ENCODE measurements around the gene SIGLEC7. TPM values are rescaled to one million over a fixed set of nuclear protein-coding genes. Genes with fewer than 3 reads are reported as not detected.

Gene SIGLEC7
- total RNA-seq (2012; rRNA removed) = not detected in 2 replicates

DNA sequence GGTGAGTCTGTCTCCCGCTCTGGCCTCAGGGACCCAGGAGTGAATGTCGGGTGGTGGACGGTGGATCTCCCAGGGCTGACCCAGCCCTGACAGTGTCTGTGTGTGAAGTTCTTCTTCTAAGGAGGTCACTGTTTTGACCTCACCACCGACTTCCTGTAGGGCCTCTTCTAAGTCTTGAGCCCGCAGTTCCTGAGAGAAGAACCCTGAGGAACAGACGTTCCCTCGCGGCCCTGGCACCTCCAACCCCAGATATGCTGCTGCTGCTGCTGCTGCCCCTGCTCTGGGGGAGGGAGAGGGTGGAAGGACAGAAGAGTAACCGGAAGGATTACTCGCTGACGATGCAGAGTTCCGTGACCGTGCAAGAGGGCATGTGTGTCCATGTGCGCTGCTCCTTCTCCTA is at the start of gene SIGLEC7:
SIGLEC7 (plus strand) TSS at position 183 of the 400 bp plus-strand sequence; CDS start at position 252, 69 bp downstream.
- peaks cover 5% of the 10 kb centered on the region for H3K9me3 ChIP-seq (replicated peaks; ENCODE audit: low read length)
- H3K9ac ChIP-seq (ENCODE audit: low read depth, low read length) = no peak within 1 kb of the TSS
- H3K4me2 ChIP-seq (ENCODE audit: low read length) = no peak within 1 kb of the TSS
- H3K27me3 ChIP-seq (ENCODE audit: control insufficient read depth, insufficient read depth, low read length) = no peaks in the 10 kb centered on the region
- H3K4me1 ChIP-seq (ENCODE audit: control insufficient read depth, insufficient read depth, low read length) = no peaks in the 10 kb centered on the region
- H3K36me3 ChIP-seq (ENCODE audit: insufficient read depth, low read length) = no peaks in the 10 kb centered on the region
- H3K4me3 ChIP-seq (ENCODE audit: low read length) = no peak within 1 kb of the TSS

DNA sequence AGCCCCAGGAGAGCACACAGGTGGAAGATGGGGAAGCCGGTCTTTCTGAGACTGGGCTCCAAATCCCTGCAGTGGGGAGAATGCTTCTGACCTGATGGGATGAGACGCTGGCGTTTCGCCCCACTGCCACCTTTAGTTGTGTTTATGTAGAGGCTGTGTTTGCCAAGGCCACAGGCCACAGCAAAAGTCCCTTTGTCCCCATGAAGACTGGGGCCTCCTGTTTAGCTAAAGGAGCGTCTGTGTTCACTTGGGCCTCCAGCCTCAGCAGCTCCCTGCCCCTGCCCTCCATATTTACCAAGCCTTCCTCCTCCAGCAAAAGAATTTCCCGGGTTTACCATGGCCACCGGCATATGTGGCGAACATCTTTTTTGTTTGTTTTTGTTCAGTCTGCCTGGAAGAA is 49.0 kb upstream of the SIGLEC7 start:
- Histone ChIP-seq H3K4me2 (ENCODE audit: low read length) (no peak overlapping the region), H3K9ac (ENCODE audit: low read depth, low read length) (no peak overlapping the region), H3K9me3 (replicated peaks; ENCODE audit: low read length) (no peaks in the 10 kb centered on the region), H3K4me3 (ENCODE audit: low read length) (no peak overlapping the region), H3K36me3 (ENCODE audit: insufficient read depth, low read length) (peaks cover 4% of the 10 kb centered on the region), H3K27me3 (ENCODE audit: control insufficient read depth, insufficient read depth, low read length) (no peaks in the 10 kb centered on the region), H3K4me1 (ENCODE audit: control insufficient read depth, insufficient read depth, low read length) (no peaks in the 10 kb centered on the region)

DNA sequence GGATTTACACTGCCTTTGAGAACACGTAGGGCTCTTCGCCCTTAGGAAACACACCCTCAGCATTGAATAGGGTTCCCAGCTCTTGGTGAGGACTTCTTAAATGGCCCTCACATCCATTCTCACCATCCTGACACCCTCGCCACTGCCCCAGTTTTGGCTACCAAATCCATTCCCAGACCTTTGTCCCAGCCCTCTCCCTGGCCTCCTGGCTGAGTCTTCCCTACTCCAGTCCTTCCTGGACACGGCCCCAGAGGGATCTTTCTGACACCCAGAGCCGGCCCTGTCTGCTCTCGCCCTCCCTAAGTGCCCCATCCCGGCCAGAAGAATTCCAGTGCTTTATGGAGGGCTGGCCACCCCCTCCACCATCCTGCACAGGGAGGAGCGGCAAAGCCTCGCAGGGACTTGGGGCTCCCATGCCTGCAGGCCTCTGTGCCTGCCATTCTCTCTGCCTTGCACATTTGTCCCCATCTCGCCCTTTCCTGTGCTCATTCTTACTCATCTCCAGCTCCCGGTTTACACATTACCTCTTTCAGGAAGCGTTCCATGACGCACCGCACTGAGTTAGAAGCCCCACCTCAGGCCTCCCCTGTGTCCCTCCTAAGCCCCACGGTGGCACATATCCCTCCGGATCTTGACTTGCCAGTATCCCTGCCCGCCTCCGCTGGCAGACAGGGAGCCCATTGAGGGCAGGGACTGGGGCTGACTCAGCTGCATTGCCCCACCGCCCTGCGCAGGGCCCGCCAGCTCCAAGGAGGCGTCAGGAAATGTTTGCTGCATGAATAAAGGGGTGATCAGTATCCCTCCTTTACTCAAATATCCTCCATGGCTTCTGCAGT is 48.4 kb upstream of the SIGLEC7 start:
- no peaks in the 10 kb centered on the region for H3K4me1 ChIP-seq (ENCODE audit: control insufficient read depth, insufficient read depth, low read length)
- H3K36me3 ChIP-seq (ENCODE audit: insufficient read depth, low read length) = peaks cover 4% of the 10 kb centered on the region
- H3K9me3 ChIP-seq (replicated peaks; ENCODE audit: low read length) = no peaks in the 10 kb centered on the region
- H3K27me3 ChIP-seq (ENCODE audit: control insufficient read depth, insufficient read depth, low read length) = no peaks in the 10 kb centered on the region
- H3K4me2 ChIP-seq (ENCODE audit: low read length) = no peak overlapping the region
- no peak overlapping the region for H3K9ac ChIP-seq (ENCODE audit: low read depth, low read length)
- H3K4me3 ChIP-seq (ENCODE audit: low read length) = no peak overlapping the region

DNA sequence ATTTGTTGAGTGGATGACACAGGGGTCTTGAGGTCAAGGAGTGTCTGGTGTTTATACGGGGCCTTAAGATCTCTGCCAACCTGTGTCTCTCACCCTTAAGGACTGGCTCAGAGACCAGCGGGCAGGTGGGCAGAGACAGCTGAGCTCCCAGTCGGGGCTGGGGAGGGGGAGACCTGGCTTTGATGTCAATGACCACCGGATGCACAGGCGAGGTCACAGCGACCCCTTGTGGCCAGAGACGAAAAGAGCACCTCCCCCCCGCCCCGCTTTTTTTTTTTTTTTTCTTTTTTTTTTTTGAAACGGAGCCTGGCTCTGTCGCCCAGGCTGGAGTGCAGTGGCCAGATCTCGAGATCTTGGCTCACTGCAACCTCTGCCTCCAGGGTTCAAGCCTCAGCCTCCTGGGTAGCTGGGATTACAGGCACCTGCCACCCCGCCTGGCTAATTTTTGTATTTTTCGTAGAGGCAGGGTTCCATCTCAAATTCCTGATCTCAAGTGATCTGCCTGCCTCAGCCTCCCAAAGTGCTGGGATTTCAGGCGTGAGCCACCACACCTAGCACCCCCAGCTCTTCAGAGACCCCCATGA is 47.3 kb upstream of the SIGLEC7 start:
- H3K9me3 ChIP-seq (replicated peaks; ENCODE audit: low read length) = no peaks in the 10 kb centered on the region
- H3K4me3 ChIP-seq (ENCODE audit: low read length) = no peak overlapping the region
- no peak overlapping the region for H3K4me2 ChIP-seq (ENCODE audit: low read length)
- peaks cover 12% of the 10 kb centered on the region for H3K36me3 ChIP-seq (ENCODE audit: insufficient read depth, low read length)
- H3K4me1 ChIP-seq (ENCODE audit: control insufficient read depth, insufficient read depth, low read length) = no peaks in the 10 kb centered on the region
- H3K9ac ChIP-seq (ENCODE audit: low read depth, low read length) = no peak overlapping the region
- H3K27me3 ChIP-seq (ENCODE audit: control insufficient read depth, insufficient read depth, low read length) = no peaks in the 10 kb centered on the region

DNA sequence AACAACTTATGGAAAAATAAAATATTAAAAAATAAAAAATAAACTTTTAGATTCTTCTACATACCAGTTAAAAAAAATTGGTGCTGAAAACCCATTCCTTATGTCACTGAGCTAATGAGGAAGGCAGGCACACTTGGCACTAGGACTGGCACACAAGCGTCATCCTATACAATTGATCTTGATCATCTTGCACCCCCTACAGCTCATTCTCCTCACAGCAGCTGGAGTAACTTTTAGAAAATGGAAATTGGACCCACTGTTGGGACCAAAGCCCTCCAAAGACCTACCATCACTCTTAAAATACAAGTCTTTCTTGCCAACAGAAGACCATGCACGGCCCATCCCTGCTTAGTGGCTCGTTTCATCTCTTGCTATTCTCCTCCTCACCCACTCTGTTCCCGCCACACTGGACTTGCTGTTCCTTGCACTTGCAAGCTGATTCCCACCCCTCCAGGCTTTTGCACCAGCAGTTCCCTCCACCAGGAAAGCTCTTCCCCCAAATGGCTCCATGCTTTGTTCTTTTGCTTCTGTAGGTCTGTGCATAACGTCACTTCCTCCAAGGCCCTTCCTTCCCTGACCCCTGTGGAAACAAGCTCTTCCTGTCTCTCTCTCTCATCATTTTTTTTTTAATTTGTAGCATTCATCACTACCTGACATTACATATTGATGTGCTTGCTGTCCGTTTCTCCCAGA is 45.5 kb upstream of the SIGLEC7 start:
- Histone ChIP-seq H3K9ac (ENCODE audit: low read depth, low read length) (no peak overlapping the region), H3K36me3 (ENCODE audit: insufficient read depth, low read length) (peaks cover 13% of the 10 kb centered on the region), H3K4me1 (ENCODE audit: control insufficient read depth, insufficient read depth, low read length) (no peaks in the 10 kb centered on the region), H3K9me3 (replicated peaks; ENCODE audit: low read length) (no peaks in the 10 kb centered on the region), H3K4me2 (ENCODE audit: low read length) (no peak overlapping the region), H3K4me3 (ENCODE audit: low read length) (no peak overlapping the region), H3K27me3 (ENCODE audit: control insufficient read depth, insufficient read depth, low read length) (no peaks in the 10 kb centered on the region)

DNA sequence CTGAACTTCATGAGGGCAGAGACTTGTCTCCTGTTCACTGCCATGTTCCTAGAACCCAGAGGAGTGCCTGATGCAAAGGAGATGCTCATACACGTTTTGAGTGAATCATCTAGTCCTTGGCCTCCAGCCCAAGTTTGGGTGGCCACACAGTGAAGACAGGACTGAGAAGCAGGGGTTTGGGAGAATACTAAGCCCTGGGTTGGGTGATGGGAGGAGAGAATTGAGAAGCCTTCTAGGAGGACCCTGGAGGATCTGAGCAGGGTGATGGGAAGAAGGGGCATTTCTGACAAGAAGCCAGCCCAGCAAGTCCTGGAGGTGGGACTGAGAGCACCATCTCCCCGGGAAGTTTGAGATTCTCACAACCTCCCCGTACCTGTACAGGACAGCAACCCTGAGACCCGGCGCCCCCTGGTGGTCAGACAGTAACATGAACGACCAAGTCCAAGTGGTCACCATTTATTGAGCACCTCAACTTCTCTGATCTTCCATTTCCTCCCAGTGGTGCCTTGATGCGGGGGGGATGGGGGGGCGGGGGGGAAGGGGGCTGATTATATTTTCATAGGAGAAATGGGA is 44.8 kb upstream of the SIGLEC7 start:
- Histone ChIP-seq H3K4me3 (ENCODE audit: low read length) (no peak overlapping the region), H3K9me3 (replicated peaks; ENCODE audit: low read length) (no peaks in the 10 kb centered on the region), H3K4me2 (ENCODE audit: low read length) (no peak overlapping the region), H3K4me1 (ENCODE audit: control insufficient read depth, insufficient read depth, low read length) (no peaks in the 10 kb centered on the region), H3K36me3 (ENCODE audit: insufficient read depth, low read length) (peaks cover 16% of the 10 kb centered on the region), H3K9ac (ENCODE audit: low read depth, low read length) (no peak overlapping the region), H3K27me3 (ENCODE audit: control insufficient read depth, insufficient read depth, low read length) (no peaks in the 10 kb centered on the region)

DNA sequence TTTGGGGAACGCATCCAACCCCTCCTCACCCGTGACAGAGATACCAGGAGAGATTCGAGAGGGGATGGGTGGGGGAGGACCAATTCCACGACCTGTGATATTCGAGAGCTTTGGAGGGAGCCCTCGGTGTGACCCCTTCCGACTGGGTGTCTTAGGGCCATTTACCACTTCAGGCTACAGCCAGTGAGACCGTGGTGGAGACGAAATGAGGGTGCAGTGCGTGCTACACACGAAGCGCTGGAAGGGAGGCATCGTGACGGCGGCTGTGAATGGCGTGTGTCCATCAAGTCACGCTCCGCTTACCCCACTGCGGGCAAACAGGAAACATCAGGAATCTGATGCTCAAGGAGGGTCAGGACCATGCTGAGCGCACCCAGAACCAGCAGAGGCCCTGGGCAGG is 44.3 kb upstream of the SIGLEC7 start:
- Histone ChIP-seq H3K27me3 (ENCODE audit: control insufficient read depth, insufficient read depth, low read length) (no peaks in the 10 kb centered on the region), H3K36me3 (ENCODE audit: insufficient read depth, low read length) (peaks cover 21% of the 10 kb centered on the region), H3K9ac (ENCODE audit: low read depth, low read length) (no peak overlapping the region), H3K9me3 (replicated peaks; ENCODE audit: low read length) (no peaks in the 10 kb centered on the region), H3K4me3 (ENCODE audit: low read length) (no peak overlapping the region), H3K4me1 (ENCODE audit: control insufficient read depth, insufficient read depth, low read length) (no peaks in the 10 kb centered on the region), H3K4me2 (ENCODE audit: low read length) (no peak overlapping the region)

DNA sequence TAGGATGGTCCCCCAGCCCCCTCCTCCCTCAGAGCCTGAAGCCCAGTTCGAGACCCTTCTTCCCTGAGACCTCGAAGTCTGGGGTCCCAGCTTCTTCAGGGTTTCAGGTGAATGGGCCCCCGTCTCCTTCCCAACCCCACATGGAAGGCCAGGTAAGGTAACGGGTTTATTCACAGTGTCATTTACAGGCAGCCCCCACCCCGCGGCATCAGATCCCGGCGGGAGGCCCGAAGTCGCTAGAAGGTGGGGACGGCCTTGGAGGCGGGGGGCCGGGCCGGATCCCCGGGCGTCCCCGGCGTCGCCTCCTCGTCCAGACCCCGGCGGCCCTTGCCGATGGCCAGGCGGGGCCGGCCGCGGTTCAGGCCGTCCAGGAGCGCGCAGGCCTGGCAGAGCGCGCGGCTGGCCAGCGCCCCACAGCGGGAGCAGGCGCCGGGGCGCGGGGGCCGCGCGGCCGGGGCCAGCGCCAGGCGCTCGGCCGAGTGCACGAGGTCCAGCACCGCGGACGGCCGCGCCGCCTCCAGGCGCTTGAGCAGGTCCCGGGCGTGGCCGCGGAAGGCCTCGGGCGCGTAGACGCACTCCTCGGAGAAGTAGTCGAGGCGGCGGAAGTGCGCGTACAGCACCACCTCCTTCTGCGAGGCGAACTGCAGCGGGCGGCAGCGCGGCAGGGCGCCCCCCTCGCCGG is 43.6 kb upstream of the SIGLEC7 start:
- Histone ChIP-seq H3K4me3 (ENCODE audit: low read length) (no peak overlapping the region), H3K9ac (ENCODE audit: low read depth, low read length) (no peak overlapping the region), H3K36me3 (ENCODE audit: insufficient read depth, low read length) (peaks cover 26% of the 10 kb centered on the region), H3K4me1 (ENCODE audit: control insufficient read depth, insufficient read depth, low read length) (no peaks in the 10 kb centered on the region), H3K4me2 (ENCODE audit: low read length) (no peak overlapping the region), H3K9me3 (replicated peaks; ENCODE audit: low read length) (no peaks in the 10 kb centered on the region), H3K27me3 (ENCODE audit: control insufficient read depth, insufficient read depth, low read length) (no peaks in the 10 kb centered on the region)

DNA sequence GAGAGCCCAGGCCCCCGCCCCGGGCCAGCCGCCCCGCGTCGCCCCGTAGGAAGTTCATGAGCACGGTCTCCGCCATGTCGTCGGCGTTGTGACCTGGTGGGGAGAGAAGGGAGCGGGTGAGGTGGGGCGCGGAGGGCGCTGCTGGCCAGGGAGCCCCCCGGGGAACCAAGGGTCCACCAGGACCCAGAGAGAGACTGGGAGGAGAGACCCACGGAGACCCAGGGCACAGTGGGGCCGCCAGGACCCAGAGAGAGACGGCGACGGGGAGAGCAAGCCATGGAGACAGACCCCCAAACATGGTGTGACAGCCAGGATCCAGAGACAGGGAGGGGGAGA is 43.1 kb upstream of the SIGLEC7 start:
- Histone ChIP-seq H3K27me3 (ENCODE audit: control insufficient read depth, insufficient read depth, low read length) (no peaks in the 10 kb centered on the region), H3K4me2 (ENCODE audit: low read length) (no peak overlapping the region), H3K4me3 (ENCODE audit: low read length) (no peak overlapping the region), H3K4me1 (ENCODE audit: control insufficient read depth, insufficient read depth, low read length) (no peaks in the 10 kb centered on the region), H3K36me3 (ENCODE audit: insufficient read depth, low read length) (peaks cover 31% of the 10 kb centered on the region), H3K9me3 (replicated peaks; ENCODE audit: low read length) (no peaks in the 10 kb centered on the region), H3K9ac (ENCODE audit: low read depth, low read length) (no peak overlapping the region)

DNA sequence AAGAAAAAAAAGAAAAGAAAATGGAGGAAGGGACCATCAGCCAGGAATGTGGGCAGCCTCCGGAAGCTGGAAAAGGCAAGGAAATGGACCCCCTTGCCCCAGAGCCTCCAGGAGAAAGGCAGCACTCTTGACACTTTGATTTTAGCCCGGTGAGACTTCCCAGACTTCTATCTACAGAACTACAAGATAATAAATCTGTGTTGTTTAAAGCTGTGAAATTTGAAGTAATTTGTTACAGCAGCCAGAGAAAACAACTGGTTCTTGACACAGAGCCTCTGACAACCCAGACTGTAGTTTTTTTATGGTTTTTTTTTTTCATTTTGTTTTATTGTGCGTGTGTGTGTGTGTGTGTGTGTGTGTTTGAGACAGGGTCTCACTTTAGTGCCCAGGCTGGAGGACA is 41.5 kb upstream of the SIGLEC7 start:
- H3K27me3 ChIP-seq (ENCODE audit: control insufficient read depth, insufficient read depth, low read length) = no peaks in the 10 kb centered on the region
- no peak overlapping the region for H3K9ac ChIP-seq (ENCODE audit: low read depth, low read length)
- no peaks in the 10 kb centered on the region for H3K9me3 ChIP-seq (replicated peaks; ENCODE audit: low read length)
- H3K4me1 ChIP-seq (ENCODE audit: control insufficient read depth, insufficient read depth, low read length) = no peaks in the 10 kb centered on the region
- no peak overlapping the region for H3K4me2 ChIP-seq (ENCODE audit: low read length)
- H3K36me3 ChIP-seq (ENCODE audit: insufficient read depth, low read length) = peaks cover 41% of the 10 kb centered on the region
- H3K4me3 ChIP-seq (ENCODE audit: low read length) = no peak overlapping the region
